H1 (cell line): ENCODE data around the gene CTNNBL1. TPM values are rescaled to one million over a fixed set of nuclear protein-coding genes. Genes with fewer than 3 reads are reported as not detected.

Experiments
- CTCF ChIA-PET: fragments of 300-600 bp; sonication (Branson Sonifier 250); formaldehyde crosslinking; loops from one replicate; lab custom pipeline; 2021; ENCODE audit not compliant: partially characterized antibody; lab: Charles Lee
- POLR2A ChIA-PET: fragments of 300-600 bp; sonication (Branson Sonifier 250); formaldehyde crosslinking; loops from one replicate; lab custom pipeline; 2021; ENCODE audit warnings: inconsistent platforms; ENCODE audit not compliant: partially characterized antibody; lab: Charles Lee
- DNase-seq, 2 experiments: peaks; one replicate each; pipeline versions ENCODE4 v3.0.0 to v3.0.0-alpha.2; 2010 to 2022; ENCODE audit warnings: low spot score in 2 of 2, low read depth in 1 of 2, mixed read lengths in 1 of 2
- FAIRE-seq: peaks from 2 replicates; lab custom pipeline; 2011; peaks lifted over from hg19 to GRCh38; lab: Jason Lieb, UNC
- H2AFZ ChIP-seq: 2 replicates; pipeline ENCODE4 v1.8.1; 2012; ENCODE audit warnings: low read length, inconsistent platforms
- H2AK5ac ChIP-seq: 2 replicates; pipeline ENCODE4 v1.6.1; 2013; ENCODE audit warnings: low read depth, low read length
- H2BK120ac ChIP-seq: replicated peaks from 2 replicates; pipeline ENCODE3; 2013; ENCODE audit warnings: low read depth, low read length, inconsistent platforms
- H2BK12ac ChIP-seq: 2 replicates; pipeline ENCODE4 v1.6.1; 2013; ENCODE audit warnings: low read depth, low read length
- H2BK15ac ChIP-seq: 2 replicates; pipeline ENCODE4 v1.6.1; 2013; ENCODE audit warnings: low read length
- H2BK20ac ChIP-seq: 2 replicates; pipeline ENCODE4 v1.6.1; 2013; ENCODE audit warnings: low read length
- H2BK5ac ChIP-seq: 2 replicates; pipeline ENCODE4 v1.6.1; 2013; ENCODE audit warnings: low read depth, low read length
- H3K14ac ChIP-seq: 2 replicates; pipeline ENCODE4 v1.6.1; 2013; ENCODE audit warnings: inconsistent platforms; ENCODE audit not compliant: insufficient read length
- H3K18ac ChIP-seq: 2 replicates; pipeline ENCODE4 v1.6.1; 2013; ENCODE audit warnings: low read length; ENCODE audit errors: extremely low read depth
- H3K23ac ChIP-seq: 2 replicates; pipeline ENCODE4 v1.6.1; 2013; ENCODE audit warnings: inconsistent platforms; ENCODE audit not compliant: insufficient read length
- H3K23me2 ChIP-seq: 2 replicates; pipeline ENCODE4 v1.6.1; 2013; ENCODE audit warnings: low read depth, low read length
- H3K27ac ChIP-seq: 2 replicates; pipeline ENCODE4 v1.6.1; 2011; ENCODE audit warnings: low read depth, low read length, inconsistent platforms
- H3K27me3 ChIP-seq, 4 experiments: replicated peaks in 1 of 4; 1 replicate in 1 of 4; 2 replicates in 3 of 4; pipeline versions ENCODE4 v1.6.1 to v1.8.1; 2011 to 2013; ENCODE audit warnings: low read length in 3 of 4, mild to moderate bottlenecking in 3 of 4, inconsistent platforms in 2 of 4, mixed read lengths in 2 of 4, moderate library complexity in 1 of 4; ENCODE audit not compliant: control insufficient read depth in 3 of 4, insufficient read depth in 3 of 4; ENCODE audit errors: extremely low read depth in 1 of 4
- H3K36me3 ChIP-seq, 4 experiments: 2 replicates each; pipeline versions ENCODE4 v1.6.1 to v1.8.1; 2011 to 2013; ENCODE audit warnings: mild to moderate bottlenecking in 4 of 4, low read length in 3 of 4, moderate library complexity in 2 of 4, control low read depth in 1 of 4, inconsistent platforms in 1 of 4; ENCODE audit not compliant: insufficient read depth in 4 of 4, control insufficient read depth in 2 of 4
- H3K4ac ChIP-seq: replicated peaks from 2 replicates; pipeline ENCODE3; 2013; ENCODE audit warnings: low read length, low read depth, mixed read lengths, inconsistent platforms; ENCODE audit not compliant: insufficient read length
- H3K4me1 ChIP-seq, 4 experiments: replicated peaks in 1 of 4; 1 replicate in 1 of 4; 2 replicates in 3 of 4; pipeline versions ENCODE4 v1.6.1 to v1.8.1; 2011 to 2013; ENCODE audit warnings: low read length in 3 of 4, inconsistent platforms in 2 of 4, mixed read lengths in 1 of 4; ENCODE audit not compliant: insufficient read depth in 4 of 4, control insufficient read depth in 3 of 4
- H3K4me2 ChIP-seq, 2 experiments: 2 replicates each; pipeline versions ENCODE4 v1.6.1 to v1.8.1; 2011 to 2013; ENCODE audit warnings: low read depth in 2 of 2, low read length in 2 of 2, control low read depth in 1 of 2, inconsistent platforms in 1 of 2, mild to moderate bottlenecking in 1 of 2; ENCODE audit not compliant: insufficient read depth in 1 of 2
- H3K4me3 ChIP-seq, 4 experiments: fragments of 200-600, 300-600 bp in 1 of 4; sonication (generic), shearing (Covaris generic), sonication (Bioruptor Twin) in 1 of 4; 2 replicates each; pipeline versions ENCODE4 v1.5.1 to v1.8.1; 2011 to 2016; ENCODE audit warnings: low read length in 4 of 4, low read depth in 3 of 4, control low read depth in 2 of 4, inconsistent platforms in 2 of 4, mild to moderate bottlenecking in 2 of 4, mixed read lengths in 1 of 4, moderate library complexity in 1 of 4; ENCODE audit not compliant: insufficient read depth in 2 of 4; ENCODE audit errors: extremely low read depth in 1 of 4
- H3K56ac ChIP-seq: replicated peaks from 2 replicates; pipeline ENCODE3; 2013; ENCODE audit warnings: low read depth, mild to moderate bottlenecking, mixed read lengths, low read length, inconsistent platforms; ENCODE audit not compliant: insufficient read length
- H3K79me1 ChIP-seq: 2 replicates; pipeline ENCODE4 v1.6.1; 2013; ENCODE audit warnings: low read depth, low read length, control low read depth
- H3K79me2 ChIP-seq, 2 experiments: 2 replicates each; pipeline versions ENCODE4 v1.6.1 to v1.8.1; 2012 to 2013; ENCODE audit warnings: low read length in 2 of 2, mild to moderate bottlenecking in 2 of 2, inconsistent platforms in 1 of 2; ENCODE audit not compliant: insufficient read depth in 2 of 2, control insufficient read depth in 1 of 2
- H3K9ac ChIP-seq, 4 experiments: replicated peaks in 1 of 4; 1 replicate in 1 of 4; 2 replicates in 3 of 4; pipeline versions ENCODE4 v1.6.1 to v1.8.1; 2011 to 2013; ENCODE audit warnings: low read depth in 3 of 4, low read length in 3 of 4, control low read depth in 2 of 4, mild to moderate bottlenecking in 2 of 4, moderate library complexity in 2 of 4, inconsistent platforms in 1 of 4; ENCODE audit errors: extremely low read depth in 1 of 4
- H3K9me3 ChIP-seq, 2 experiments: 2 replicates each; pipeline versions ENCODE4 v1.6.1 to v1.8.1; 2012 to 2013; ENCODE audit warnings: mild to moderate bottlenecking in 2 of 2, moderate library complexity in 2 of 2, control low read depth in 1 of 2, inconsistent platforms in 1 of 2, low read depth in 1 of 2, low read length in 1 of 2, mixed read lengths in 1 of 2; ENCODE audit not compliant: insufficient read depth in 2 of 2
- H4K20me1 ChIP-seq, 2 experiments: replicated peaks in 1 of 2; 2 replicates each; pipeline versions ENCODE3 to v1.8.1; 2011 to 2013; ENCODE audit warnings: inconsistent platforms in 2 of 2, low read length in 2 of 2, mild to moderate bottlenecking in 1 of 2; ENCODE audit not compliant: insufficient read depth in 2 of 2, control insufficient read depth in 1 of 2
- H4K5ac ChIP-seq: 2 replicates; pipeline ENCODE4 v1.6.1; 2013; ENCODE audit warnings: low read length, low read depth, mixed read lengths, inconsistent platforms; ENCODE audit not compliant: insufficient read length
- H4K8ac ChIP-seq: 2 replicates; pipeline ENCODE4 v1.8.0; 2013; ENCODE audit warnings: mild to moderate bottlenecking, moderate library complexity, low read length, inconsistent platforms; ENCODE audit not compliant: insufficient read depth; ENCODE audit errors: extremely low read depth
- H4K91ac ChIP-seq: replicated peaks from 2 replicates; pipeline ENCODE3; 2013; ENCODE audit warnings: low read length, mixed read lengths, inconsistent platforms; ENCODE audit not compliant: insufficient read length
- ASH2L ChIP-seq: fragments of 200-600, 300-600 bp; sonication (generic); IDR thresholded peaks from one replicate; pipeline ENCODE4 v1.7.1; 2017; ENCODE audit warnings: low read length
- BACH1 ChIP-seq: IDR thresholded peaks from 2 replicates; pipeline ENCODE4 v1.6.1; 2012; ENCODE audit warnings: low read length, improper control_type of control experiment
- BRCA1 ChIP-seq: IDR thresholded peaks from 2 replicates; pipeline ENCODE4 v1.6.1; 2012; ENCODE audit warnings: low read depth, low read length, improper control_type of control experiment
- CBX5 ChIP-seq: fragments of 300-800, 300-1000 bp; sonication (generic); IDR thresholded peaks from 2 replicates; pipeline ENCODE4 v1.7.1; 2016; ENCODE audit warnings: antibody characterized with exemption, low read length, low read depth
- CEBPB ChIP-seq: IDR thresholded peaks from 2 replicates; pipeline ENCODE4 v1.6.1; 2012; ENCODE audit warnings: low read depth, low read length
- CHD2 ChIP-seq: IDR thresholded peaks from 2 replicates; pipeline ENCODE4 v1.6.1; 2012; ENCODE audit warnings: low read length, improper control_type of control experiment
- GABPA ChIP-seq: IDR thresholded peaks from 2 replicates; pipeline ENCODE4 v1.6.1; 2011; ENCODE audit warnings: mild to moderate bottlenecking, low read length, moderate library complexity, borderline replicate concordance; ENCODE audit not compliant: insufficient read depth
- HDAC2 ChIP-seq, 2 experiments: fragments of 300-600 bp in 1 of 2; sonication (generic) in 1 of 2; IDR thresholded peaks; 2 replicates each; pipeline ENCODE4 v1.6.1; 2011 to 2012; ENCODE audit warnings: low read depth in 2 of 2, low read length in 2 of 2, mild to moderate bottlenecking in 2 of 2, moderate library complexity in 2 of 2, borderline replicate concordance in 1 of 2, inconsistent platforms in 1 of 2
- POLR2A ChIP-seq, 2 experiments: IDR thresholded peaks; 1 replicate in 1 of 2; 2 replicates in 1 of 2; pipeline ENCODE4 v1.6.1; 2011; ENCODE audit warnings: low read depth in 2 of 2, low read length in 2 of 2, mild to moderate bottlenecking in 2 of 2; ENCODE audit errors: control extremely low read depth in 1 of 2
- SIX5 ChIP-seq: IDR thresholded peaks from 2 replicates; pipeline ENCODE4 v1.6.1; 2011; ENCODE audit warnings: mild to moderate bottlenecking, low read depth, low read length
- SP4 ChIP-seq: IDR thresholded peaks from 2 replicates; pipeline ENCODE4 v1.6.1; 2012; ENCODE audit warnings: low read length, inconsistent platforms
- TAF1 ChIP-seq: IDR thresholded peaks from 2 replicates; pipeline ENCODE4 v1.6.1; 2011; ENCODE audit warnings: mild to moderate bottlenecking, low read depth, low read length
- WGBS, 2 experiments: shearing (Covaris generic) in 1 of 2; methylation state at CpG; one replicate each; pipeline versions ENCODE4 v1.1.6 to v1.1.7; 2013 to 2015; ENCODE audit warnings: low lambda C conversion rate in 2 of 2, mixed read lengths in 2 of 2, inconsistent platforms in 1 of 2, low coverage in 1 of 2, missing lambda C conversion rate in 1 of 2; ENCODE audit not compliant: insufficient replicate concordance in 2 of 2, insufficient coverage in 1 of 2, insufficient read length in 1 of 2; ENCODE audit errors: extremely low coverage in 1 of 2, missing lambda C conversion rate in 1 of 2; 5-methylcytosine and 5-hydroxymethylcytosine counted together
- polyA plus RNA-seq, 7 experiments: library from polyadenylated mRNA; depleted of rRNA in 3 of 7; stranded (reverse) in 5 of 7; unstranded in 2 of 7; fragments of >200 nt in 5 of 7; fragments of 200-250 nt in 2 of 7; gene quantifications; 1 replicate in 5 of 7; 2 replicates in 1 of 7; 4 replicates in 1 of 7; pipeline versions ENCODE4 v1.2.1 to v1.2.3, GENCODE V29; 2011 to 2013; ENCODE audit warnings: missing spikeins in 2 of 7, mixed read lengths in 2 of 7
- total RNA-seq: library from RNA; stranded (reverse); fragmentation: NEBNext Ultra II Directional; extraction: Animal tissue kit (Norgen Biotek cat#: 25700); gene quantifications from 2 replicates; pipeline ENCODE4 v1.2.1, GENCODE V29; 2021
- TF ChIP-seq, protein P1 (sequence below): IDR thresholded peaks from 2 replicates; pipeline ENCODE4 v1.6.1; 2011; ENCODE audit warnings: low read depth, mild to moderate bottlenecking, low read length; ENCODE audit not compliant: insufficient read depth
- TF ChIP-seq, protein P2 (sequence below): IDR thresholded peaks from 2 replicates; pipeline ENCODE4 v1.6.1; 2011; ENCODE audit warnings: low read length, improper control_type of control experiment

Gene CTNNBL1
- total and polyA plus RNA-seq, 2 of the 8 experiments (the other 6 are each of a cell fraction or from before 2014, with no cell fraction given), result 19.6 to 81.6 TPM

DNA sequence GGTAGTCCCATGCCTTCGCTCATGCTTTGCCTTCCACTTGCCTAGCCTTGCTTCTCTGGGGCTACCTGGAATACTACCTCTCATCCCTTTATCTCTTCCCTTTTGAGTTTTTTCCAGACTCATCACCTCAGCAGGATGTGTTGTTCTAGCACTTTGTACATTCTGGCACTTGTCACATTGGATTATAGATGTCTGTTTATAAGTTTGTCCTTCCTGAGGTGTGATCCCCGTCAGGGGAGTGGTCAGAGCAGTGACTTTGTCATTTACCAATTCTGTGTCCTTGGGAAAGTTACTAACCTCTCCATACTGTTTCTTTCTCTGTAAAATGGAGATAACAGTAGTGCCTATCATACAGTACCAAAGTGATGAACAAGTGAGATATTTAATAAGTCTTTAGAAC lies 66.5 kb downstream of the CTNNBL1 start:
- H3K27ac ChIP-seq, result no peak overlapping the region
- FAIRE-seq (no peak), DNase-seq (no peak)
- no peak overlapping the region for H3K56ac ChIP-seq
- H3K9ac ChIP-seq, result no peak overlapping the region
- no peaks in the 10 kb centered on the region for H3K27me3 ChIP-seq
- no peak overlapping the region for H4K91ac ChIP-seq
- H3K4me3 ChIP-seq, result no peak overlapping the region
- no peak overlapping the region for H2AFZ ChIP-seq
- no peaks in the 10 kb centered on the region for H3K79me2 ChIP-seq
- POLR2A ChIA-PET, result no interaction called here
- H2BK120ac ChIP-seq, result no peak overlapping the region
- H2BK20ac ChIP-seq, result no peak overlapping the region
- H3K79me1 ChIP-seq, result no peaks in the 10 kb centered on the region
- H3K23ac ChIP-seq, result no peak overlapping the region
- no peaks in the 10 kb centered on the region for H4K20me1 ChIP-seq
- H3K18ac ChIP-seq, result no peak overlapping the region
- CTCF ChIA-PET, result interaction anchor here (1.5 kb wide), 1 partner anchor 48 kb away, joined by 3 read pairs; no protein-coding TSS in a partner anchor
- H4K8ac ChIP-seq, result no peak overlapping the region
- H3K4me2 ChIP-seq, result no peak overlapping the region
- H2BK12ac ChIP-seq, result no peak overlapping the region
- no peak overlapping the region for H2BK15ac ChIP-seq
- H3K36me3 ChIP-seq, result peaks cover 0 to 3% (median 0%) of the 10 kb centered on the region in 4 experiments; a peak in 3 of 8 replicates
- no peaks in the 10 kb centered on the region for H3K4me1 ChIP-seq
- 94% methylated on average over 2 of the region's 2 CpGs; no CpG with 5 or more reads in 1 of the 2 experiments for WGBS, 2 experiments
- no peak overlapping the region for H2BK5ac ChIP-seq
- H3K4ac ChIP-seq, result no peak overlapping the region
- no peaks in the 10 kb centered on the region for H3K9me3 ChIP-seq
- H2AK5ac ChIP-seq, result no peak overlapping the region
- no peak overlapping the region for H4K5ac ChIP-seq
- H3K14ac ChIP-seq, result no peak overlapping the region
- H3K23me2 ChIP-seq, result no peaks in the 10 kb centered on the region
- TF ChIP-seq GABPA (no peak), CHD2 (no peak), HDAC2 (IDR thresholded peaks at IDR 0.05; ENCODE audit: borderline replicate concordance in 1 of 2, low read depth in 2 of 2, low read length in 2 of 2) (no peak), BACH1 (no peak), ASH2L (no peak), SP4 (no peak), CBX5 (no peak), POLR2A (IDR thresholded peaks at IDR 0.05; ENCODE audit: control extremely low read depth in 1 of 2, low read depth in 2 of 2, low read length in 2 of 2) (no peak), TAF1 (no peak), CEBPB (no peak), SIX5 (no peak), BRCA1 (no peak)
- TF ChIP-seq, protein P1, sequence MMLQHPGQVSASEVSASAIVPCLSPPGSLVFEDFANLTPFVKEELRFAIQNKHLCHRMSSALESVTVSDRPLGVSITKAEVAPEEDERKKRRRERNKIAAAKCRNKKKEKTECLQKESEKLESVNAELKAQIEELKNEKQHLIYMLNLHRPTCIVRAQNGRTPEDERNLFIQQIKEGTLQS, result no peak
- TF ChIP-seq, protein P2, sequence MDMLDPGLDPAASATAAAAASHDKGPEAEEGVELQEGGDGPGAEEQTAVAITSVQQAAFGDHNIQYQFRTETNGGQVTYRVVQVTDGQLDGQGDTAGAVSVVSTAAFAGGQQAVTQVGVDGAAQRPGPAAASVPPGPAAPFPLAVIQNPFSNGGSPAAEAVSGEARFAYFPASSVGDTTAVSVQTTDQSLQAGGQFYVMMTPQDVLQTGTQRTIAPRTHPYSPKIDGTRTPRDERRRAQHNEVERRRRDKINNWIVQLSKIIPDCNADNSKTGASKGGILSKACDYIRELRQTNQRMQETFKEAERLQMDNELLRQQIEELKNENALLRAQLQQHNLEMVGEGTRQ, result no peak
